Pancreas (tissue), 10 donors: ENCODE results near the gene SASH1. TPM values are rescaled to one million over a fixed set of nuclear protein-coding genes. Genes with fewer than 3 reads are reported as not detected.

Experiments used
- ATAC-seq, 4 donors: fragments of 200-7000 bp; cut with Tn5 transposase; one replicate each; pipeline versions ENCODE4 v1.8.0 to v1.9.1; 2020; ENCODE audit warnings: mild to moderate bottlenecking in 4 of 4, moderate library complexity in 4 of 4
- DNase-seq, 6 donors: peaks; one replicate each; pipeline ENCODE4 v3.0.0-alpha.2; 2020
- FAIRE-seq: peaks from 2 replicates; lab custom pipeline; 2012; peaks lifted over from hg19 to GRCh38; lab: Jason Lieb, UNC
- H3K27ac ChIP-seq, 4 donors: fragments of 200-600 bp; sonication (generic); 1 replicate in 3 of 4; 2 replicates in 1 of 4; pipeline versions ENCODE4 v1.5.0 to v1.8.0; 2020
- H3K27me3 ChIP-seq, 4 donors: fragments of 200-600 bp; one replicate each; pipeline ENCODE4 v1.8.0; 2021
- H3K36me3 ChIP-seq, 3 donors: fragments of 200-600 bp; sonication (generic) in 1 of 3; one replicate each; pipeline versions ENCODE4 v1.5.0 to v1.8.0; 2020 to 2021
- H3K4me1 ChIP-seq, 3 donors: fragments of 200-600 bp; one replicate each; pipeline ENCODE4 v1.8.0; 2021
- H3K4me3 ChIP-seq, 4 donors: fragments of 200-600 bp; sonication (generic) in 2 of 4; one replicate each; pipeline versions ENCODE4 v1.5.0 to v1.8.0; 2020 to 2021
- H3K9me3 ChIP-seq, 4 donors: fragments of 200-600 bp; one replicate each; pipeline ENCODE4 v1.8.0; 2021
- CTCF ChIP-seq, 4 donors: fragments of 200-600 bp; sonication (generic) in 3 of 4; IDR thresholded peaks; one replicate each; pipeline versions ENCODE4 v1.5.0 to v1.8.0; 2021; ENCODE audit warnings: antibody characterized with exemption in 4 of 4
- WGBS, 2 donors: extraction: QIAGEN DNeasy Blood & Tissue Kit; methylation state at CpG; one replicate each; pipeline ENCODE4 v1.1.7; 2013; 5-methylcytosine and 5-hydroxymethylcytosine counted together
- intact Hi-C, 3 donors: fragments of 100-400 bp; cut with DNase I; formaldehyde crosslinking; loops; one replicate each; pipeline versions ENCODE4 v1.11.1 to v1.14.2; 2022
- polyA plus RNA-seq, 2 donors: library from polyadenylated mRNA; stranded (reverse); fragments of 200-250 nt; gene quantifications; one replicate each; pipeline ENCODE4 v1.2.3, GENCODE V29; 2013
- total RNA-seq, 6 donors: library from RNA; stranded (reverse); fragmentation: NEBNext Ultra II Directional in 4 of 6; extraction: Animal tissue kit (Norgen Biotek cat#: 25700) in 4 of 6; gene quantifications; one replicate each; pipeline versions ENCODE4 v1.2.1 to v1.2.4, GENCODE V29; 2021 to 2023
- donor health status: healthy with polysubstance abuse.
- donor health status: DM: no; HTN: no; CAD: no; lungs with moderate emphysema.
- donor health status: DM: no; HTN: no; CAD: no.
- donor health status: control.
- donor health status: control.
- donor health status: Bipolar disorder and iron deficiency.
- donor health status: DM: yes; HTN: yes; CAD: no.
- donor health status: DM: no; HTN: no; CAD: no.
- donor health status: DM: no; HTN: no; CAD: no.
- donor health status: DM: yes; HTN: yes; CAD: no.

SASH1 gene
- total and polyA plus RNA-seq, 8 donors = 5.1 to 15.3 (median 8.9) TPM

- no peak for FAIRE-seq
- no peak for ATAC-seq
- H3K4me1 ChIP-seq = peaks cover 0 to 8% (median 0%) of the 10 kb centered on the region in 3 donors
- intact Hi-C loops = no loop called here
- H3K27me3 ChIP-seq = no peaks in the 10 kb centered on the region
- H3K4me3 ChIP-seq = no peak overlapping the region
- no peaks in the 10 kb centered on the region for H3K36me3 ChIP-seq
- WGBS, 2 donors = 78 to 84% methylated on average over 9 of the region's 9 CpGs
- H3K9me3 ChIP-seq = no peaks in the 10 kb centered on the region
- H3K27ac ChIP-seq = no peak overlapping the region
- DNase-seq = no peak
- TF ChIP-seq CTCF (IDR thresholded peaks at IDR 0.05) = no peak
Measured at GRCh38 chr6:148426317-148426977, 83.8 kb downstream of the SASH1 start.

- no peak for TF ChIP-seq CTCF (IDR thresholded peaks at IDR 0.05)
- H3K27me3 ChIP-seq = no peaks in the 10 kb centered on the region
- H3K27ac ChIP-seq = no peak overlapping the region
- no peak overlapping the region for H3K4me3 ChIP-seq
- no peak for ATAC-seq
- 63 to 69% methylated on average over 2 of the region's 2 CpGs for WGBS, 2 donors
- peaks cover 0 to 8% (median 0%) of the 10 kb centered on the region in 3 donors for H3K4me1 ChIP-seq
- no peak for DNase-seq
- H3K36me3 ChIP-seq = no peaks in the 10 kb centered on the region
- H3K9me3 ChIP-seq = no peaks in the 10 kb centered on the region
- no peak for FAIRE-seq
- intact Hi-C loops = no loop called here
Measured at GRCh38 chr6:148427333-148427732, 84.7 kb downstream of the SASH1 start.

- no peak for DNase-seq
- Histone ChIP-seq H3K27ac (no peak overlapping the region), H3K27me3 (no peaks in the 10 kb centered on the region), H3K9me3 (no peaks in the 10 kb centered on the region), H3K36me3 (no peaks in the 10 kb centered on the region), H3K4me3 (no peak overlapping the region), H3K4me1 (no peaks in the 10 kb centered on the region)
- no peak for ATAC-seq
- no peak for FAIRE-seq
- WGBS, 2 donors = 94 to 96% methylated on average over 4 of the region's 4 CpGs
- intact Hi-C loops = no loop called here
- TF ChIP-seq CTCF (IDR thresholded peaks at IDR 0.05) = no peak
Measured at GRCh38 chr6:148429423-148429822, 86.8 kb downstream of the SASH1 start.

- Histone ChIP-seq H3K27ac (no peak overlapping the region), H3K9me3 (no peaks in the 10 kb centered on the region), H3K27me3 (no peaks in the 10 kb centered on the region), H3K4me3 (no peak overlapping the region), H3K36me3 (no peaks in the 10 kb centered on the region), H3K4me1 (no peaks in the 10 kb centered on the region)
- DNase-seq (no peak), FAIRE-seq (no peak), ATAC-seq (peak in 1 of 4 donors; percentile 52)
- no peak for TF ChIP-seq CTCF (IDR thresholded peaks at IDR 0.05)
- WGBS, 2 donors = 89 to 95% methylated on average over 8 of the region's 8 CpGs
- intact Hi-C loops = no loop called here
Measured at GRCh38 chr6:148430897-148431296, 88.3 kb downstream of the SASH1 start.

- TF ChIP-seq CTCF (IDR thresholded peaks at IDR 0.05) = no peak
- H3K4me3 ChIP-seq = no peak overlapping the region
- WGBS, 2 donors = 92 to 94% methylated on average over 6 of the region's 6 CpGs
- FAIRE-seq (no peak), ATAC-seq (no peak), DNase-seq (no peak)
- H3K9me3 ChIP-seq = no peaks in the 10 kb centered on the region
- H3K27me3 ChIP-seq = no peaks in the 10 kb centered on the region
- no peaks in the 10 kb centered on the region for H3K4me1 ChIP-seq
- H3K27ac ChIP-seq = no peak overlapping the region
- intact Hi-C loops = no loop called here
- no peaks in the 10 kb centered on the region for H3K36me3 ChIP-seq
Measured at GRCh38 chr6:148431413-148431812, 88.8 kb downstream of the SASH1 start.
